EH (cell line): ENCODE data around the gene TNN.
A peak's percentile ranks its signal among the peaks of the same experiment; 100 is the strongest.
"Not testable (repeated sequence)": the region's sequence is repeated elsewhere in the genome, so short reads cannot be mapped to it uniquely, and the experiment has no call there.

ENCODE experiments used
- DNase-seq: peaks from one replicate; pipeline ENCODE4 v3.0.0-alpha.2; 2015; ENCODE audit warnings: low read depth

TNN gene

GRCh38 chr1:175108331-175108820 is 40.7 kb downstream of the TNN start:
- DNase-seq, result not testable (repeated sequence)

DNA sequence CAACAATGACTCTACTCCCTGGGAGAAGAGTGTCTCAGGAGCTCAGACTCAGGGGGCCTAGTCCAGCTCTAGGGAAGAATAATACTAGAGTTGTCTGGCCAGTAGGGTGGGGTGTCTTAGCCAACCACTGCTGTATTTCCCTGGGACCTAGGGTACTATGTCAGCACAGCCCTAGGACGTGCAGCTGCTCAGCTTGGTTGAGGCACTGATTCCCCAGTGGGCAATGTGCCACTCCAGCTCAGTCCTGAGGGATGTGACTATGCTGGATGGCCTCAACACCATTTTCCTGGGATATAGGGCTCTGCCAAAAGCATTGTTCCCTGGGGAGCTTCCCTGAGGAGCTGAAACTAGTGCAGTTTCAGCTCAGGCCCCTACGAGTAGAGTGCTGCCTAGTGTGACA is 47.4 kb downstream of the TNN start:
- DNase-seq, result no peak

DNA sequence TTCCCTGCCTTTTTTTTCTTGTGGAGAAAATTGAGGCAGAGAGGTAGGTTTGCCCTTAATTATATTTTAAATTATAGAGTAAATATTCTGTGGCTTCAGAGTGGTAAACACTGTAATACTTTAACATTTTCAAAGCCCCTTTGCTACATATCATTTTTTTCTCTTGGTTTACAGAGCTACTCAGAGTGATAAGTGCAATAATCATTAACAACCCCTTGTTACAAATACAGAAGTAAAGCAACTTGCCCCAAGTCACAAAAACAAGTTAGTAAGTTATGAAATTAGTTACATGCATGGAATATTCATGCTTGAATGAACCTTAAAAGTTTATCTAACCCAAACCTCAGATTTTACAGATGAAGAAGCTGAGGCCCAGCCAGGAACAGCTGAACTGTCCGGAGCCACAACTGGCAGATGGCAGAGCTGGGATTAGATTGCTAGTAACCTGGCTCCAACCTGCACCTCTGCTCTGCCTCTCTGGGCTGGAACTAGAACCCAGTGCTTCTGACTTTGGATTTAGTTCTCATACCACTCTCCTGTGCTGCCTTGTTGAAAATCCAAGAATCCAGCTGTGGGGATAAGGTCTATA is 48.7 kb downstream of the TNN start:
- DNase-seq, result no peak

GRCh38 chr1:175116903-175117302 is 49.3 kb downstream of the TNN start:
- no peak for DNase-seq

DNA sequence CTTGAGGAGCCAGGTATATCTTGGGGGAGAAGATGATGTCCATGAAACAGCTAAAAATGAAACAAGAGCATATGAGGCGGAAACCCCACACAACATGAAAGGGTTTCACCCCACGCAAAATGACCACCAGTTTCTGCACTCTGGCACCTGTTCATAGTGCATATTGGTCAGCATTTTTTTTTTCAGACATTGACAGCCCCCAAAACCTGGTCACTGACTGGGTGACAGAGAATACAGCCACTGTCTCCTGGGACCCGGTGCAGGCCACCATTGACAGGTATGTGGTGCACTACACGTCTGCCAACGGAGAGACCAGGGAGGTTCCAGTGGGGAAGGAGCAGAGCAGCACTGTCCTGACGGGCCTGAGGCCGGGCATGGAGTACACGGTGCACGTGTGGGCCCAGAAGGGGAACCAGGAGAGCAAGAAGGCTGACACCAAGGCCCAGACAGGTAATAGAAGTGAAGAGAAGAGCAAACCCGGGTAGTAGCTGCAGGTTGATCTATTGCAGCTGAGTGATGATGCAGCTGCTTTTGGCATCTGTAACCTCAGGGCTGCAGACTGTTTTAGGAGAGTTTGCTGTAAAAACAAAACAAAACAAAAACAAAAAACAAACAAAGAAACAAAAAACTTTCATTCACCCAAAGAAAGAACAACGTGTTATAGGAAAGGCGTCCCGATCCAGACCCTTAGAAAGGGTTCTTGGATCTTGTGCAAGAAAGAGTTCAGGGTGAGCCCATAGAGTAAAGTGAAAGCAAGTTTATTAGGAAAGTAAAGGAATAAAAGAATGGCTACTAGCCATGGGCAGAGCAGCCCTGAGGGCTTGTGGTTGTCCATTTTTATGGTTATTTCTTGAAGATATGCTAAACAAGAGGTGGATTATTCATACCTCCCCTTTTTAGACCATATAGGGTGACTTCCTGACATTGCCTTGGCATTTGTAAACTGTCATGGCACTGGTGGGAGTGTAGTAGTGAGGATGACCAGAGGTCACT is 51.0 kb downstream of the TNN start:
- peak; percentile 22 for DNase-seq

DNA sequence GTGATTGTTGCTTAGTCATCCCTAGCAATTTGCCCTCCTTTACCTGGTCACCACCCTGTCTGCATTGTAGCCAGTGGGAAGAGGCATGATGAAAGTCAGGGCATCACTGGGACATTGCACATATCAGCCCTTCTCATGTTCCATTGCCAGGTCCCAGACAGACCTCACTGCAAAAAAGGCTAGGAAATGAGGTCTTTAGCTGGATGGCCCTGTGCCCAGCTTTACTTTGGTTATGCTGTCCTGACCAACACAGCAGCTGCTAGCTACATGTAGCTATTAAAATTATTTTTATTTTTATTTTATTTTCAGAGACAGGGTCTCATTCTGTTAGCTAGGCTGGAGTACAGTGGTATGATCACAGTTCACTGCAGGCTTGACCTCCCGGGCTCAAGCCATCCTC is 52.9 kb downstream of the TNN start:
- DNase-seq, result no peak

- no peak for DNase-seq
Observed at GRCh38 chr1:175124861-175125260, 57.2 kb downstream of the TNN start.

GRCh38 chr1:175126347-175126746 is 58.7 kb downstream of the TNN start:
- peak; percentile 20 for DNase-seq

- no peak for DNase-seq
Observed at GRCh38 chr1:175127565-175127964, 59.9 kb downstream of the TNN start.

- DNase-seq, result no peak
Observed at GRCh38 chr1:175128523-175128922, 60.9 kb downstream of the TNN start.

DNA sequence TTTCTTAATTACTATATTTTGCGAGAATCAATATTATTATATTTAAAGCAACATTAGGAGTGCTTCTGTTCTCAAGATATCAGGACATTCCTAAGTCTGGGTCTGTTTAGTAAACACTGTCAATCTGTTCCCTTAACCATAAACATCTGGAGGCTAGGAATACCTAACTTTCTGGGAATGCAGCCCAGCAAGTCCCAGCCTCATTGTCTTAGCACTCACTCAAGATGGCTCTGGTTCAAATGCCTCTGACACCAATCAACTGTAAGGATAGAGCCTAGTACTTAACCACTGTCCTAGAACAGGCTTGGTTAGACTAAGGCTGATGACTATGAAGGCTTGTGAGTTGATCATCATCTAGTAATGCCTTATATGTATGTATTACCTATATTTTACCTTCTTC is 61.5 kb downstream of the TNN start:
- peak; percentile 89 for DNase-seq

GRCh38 chr1:175129644-175129996 is 62.0 kb downstream of the TNN start:
- DNase-seq, result no peak

DNA sequence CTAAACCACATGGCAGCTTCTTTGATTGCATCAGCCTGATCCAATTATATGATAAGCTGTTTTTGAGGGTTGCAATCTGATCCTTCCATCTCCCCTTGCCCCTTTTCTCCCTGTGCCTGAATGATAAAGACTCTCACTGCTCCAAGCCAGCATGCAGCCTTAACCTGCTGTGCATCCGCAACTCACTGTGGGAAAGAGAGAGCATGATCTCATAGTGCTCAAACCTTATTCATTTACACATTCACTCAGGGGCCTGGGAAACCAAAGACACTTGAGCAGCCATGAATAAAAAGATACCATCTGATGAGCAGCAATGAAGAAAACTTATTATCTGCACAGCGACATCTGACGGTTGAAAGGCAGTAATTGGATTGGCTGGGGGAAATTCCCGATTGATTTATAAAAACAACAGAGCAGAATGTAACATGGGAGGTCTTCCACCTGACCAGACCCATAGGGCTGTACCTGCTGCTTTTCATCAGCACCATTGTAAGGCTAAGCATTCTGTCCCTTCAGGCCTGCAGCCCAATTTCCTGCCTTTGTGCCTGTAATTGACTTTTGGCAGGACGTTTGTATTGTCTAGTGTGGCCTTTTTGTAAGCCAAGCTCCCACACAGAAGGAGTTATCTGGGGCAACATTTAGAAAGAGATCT is 62.5 kb downstream of the TNN start:
- DNase-seq, result peak; percentile 29

GRCh38 chr1:175130649-175131045 is 63.0 kb downstream of the TNN start:
- no peak for DNase-seq

- peak; percentile 80 for DNase-seq
Observed at GRCh38 chr1:175131095-175131494, 63.5 kb downstream of the TNN start.

DNA sequence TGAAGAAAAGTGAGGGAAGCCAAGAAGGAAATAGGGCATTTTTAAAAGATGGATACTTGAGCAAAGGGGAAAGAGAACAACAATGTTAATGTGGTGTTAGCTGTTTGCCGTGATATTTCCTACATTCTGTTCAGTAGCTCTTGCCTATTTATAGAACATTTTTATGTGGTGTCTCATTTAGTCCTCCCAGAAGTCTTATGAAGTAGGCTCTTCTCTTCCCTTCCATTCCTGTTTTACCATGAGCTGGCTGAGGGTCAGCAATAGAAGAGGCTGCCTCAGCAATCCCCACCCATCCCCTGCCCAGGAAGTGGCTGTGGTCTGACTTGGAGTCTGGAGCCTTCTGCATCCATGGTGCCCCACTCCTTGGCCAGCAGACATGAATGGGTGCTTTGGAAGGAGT is 64.8 kb downstream of the TNN start:
- peak; percentile 94 for DNase-seq

GRCh38 chr1:175133673-175134435 is 66.2 kb downstream of the TNN start:
- peak; percentile 85 for DNase-seq

- no peak for DNase-seq
Observed at GRCh38 chr1:175134500-175134899, 66.9 kb downstream of the TNN start.

GRCh38 chr1:175136246-175136645 is 68.6 kb downstream of the TNN start:
- DNase-seq, result peak; percentile 50

DNA sequence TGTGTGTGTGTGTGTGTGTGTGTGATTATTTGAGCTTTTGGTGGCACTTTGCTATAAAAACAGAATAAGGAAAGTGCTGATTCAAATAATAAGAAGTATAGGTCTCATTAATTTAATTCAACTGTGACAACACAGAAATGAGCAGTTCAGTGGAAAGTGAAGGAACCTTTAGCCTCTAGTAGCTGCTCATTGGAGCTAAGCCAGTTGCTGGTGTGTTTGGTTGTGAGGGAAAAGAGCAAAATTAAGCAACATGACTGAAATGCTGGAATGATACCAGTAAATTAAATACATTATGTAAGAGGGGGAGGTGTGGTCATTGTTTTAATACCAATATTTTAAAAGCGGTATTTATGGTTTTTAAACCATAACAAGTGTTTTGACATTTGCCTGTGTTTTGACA is 69.7 kb downstream of the TNN start:
- DNase-seq, result no peak

DNA sequence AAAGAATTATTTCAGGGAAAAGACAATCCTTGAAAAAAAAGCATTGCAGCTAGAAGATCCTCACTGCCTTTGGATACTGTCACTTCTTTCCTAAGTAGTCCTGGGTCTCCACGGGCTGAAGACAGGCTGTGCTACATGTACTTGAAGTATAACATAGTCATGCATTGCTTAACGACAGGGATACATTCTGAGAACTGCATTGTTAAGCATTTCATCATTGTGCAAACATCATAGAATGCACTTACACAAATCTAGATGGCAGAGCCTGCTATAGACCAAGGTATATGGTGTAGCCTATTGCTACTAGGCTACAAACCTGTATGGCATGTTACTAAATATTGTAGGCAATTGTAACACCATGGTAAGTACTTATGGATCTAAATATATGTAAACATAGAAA is 70.9 kb downstream of the TNN start:
- DNase-seq, result no peak

- peak; percentile 39 for DNase-seq
Observed at GRCh38 chr1:175145899-175146528, 78.4 kb downstream of the TNN start.
